ENCODE results near the gene EPYC.

- no peak for TF ChIP-seq LEF1 (IDR thresholded peaks at IDR 0.05; ENCODE audit: borderline replicate concordance)
- TF ChIP-seq FOXA1 (IDR thresholded peaks at IDR 0.05): no peak
- no peak for TF ChIP-seq BHLHE40 (IDR thresholded peaks at IDR 0.05; ENCODE audit: borderline replicate concordance)
These were observed 68.4 kb downstream of the EPYC start for GRCh38 chr12:90936230-90937005.

Measured in HEK293T (cell line).